Measurements from ENCODE around the gene UROS. TPM values are rescaled to one million over a fixed set of nuclear protein-coding genes. Genes with fewer than 3 reads are reported as not detected.

UROS gene
- total and polyA plus RNA-seq, 2 of the 4 experiments (the other 2 are of a cell fraction), result 48.7 to 56.5 TPM

GRCh38 chr10:125827133-125827532, 4.1 kb upstream of the UROS start:
- no peak overlapping the region for H2BK5ac ChIP-seq (ENCODE audit: low read depth, low read length, poor library complexity, severe bottlenecking)
- dilution Hi-C loops (cut with HindIII; ENCODE audit: low sequenced_read_pairs, unreplicated experiment), result no loop called here
- peaks cover 24% of the 10 kb centered on the region for H3K36me3 ChIP-seq (ENCODE audit: control insufficient read depth, insufficient read depth, low read length)

More at GRCh38 chr10:125827133-125827532, 4.1 kb upstream of the UROS start:
- Histone ChIP-seq H3K23ac (ENCODE audit: low read depth, low read length) (no peak overlapping the region), H2BK120ac (ENCODE audit: low read depth, low read length) (no peak overlapping the region), H4K20me1 (ENCODE audit: insufficient read depth, low read length) (peaks cover 13% of the 10 kb centered on the region; the same call in 1 of the 2 replicates), H3K18ac (ENCODE audit: low read depth, low read length) (no peak overlapping the region), H4K91ac (ENCODE audit: insufficient read depth, low read depth, low read length) (no peak overlapping the region), H3K4me2 (ENCODE audit: low read depth, low read length) (no peak overlapping the region), H3K4ac (ENCODE audit: low read depth, low read length) (no peak overlapping the region), H2AFZ (replicated peaks; ENCODE audit: low read length, poor library complexity) (no peak overlapping the region), H2BK15ac (ENCODE audit: low read depth, low read length) (no peak overlapping the region), H2BK20ac (ENCODE audit: low read depth, low read length) (no peak overlapping the region), H2AK5ac (ENCODE audit: low read depth, low read length) (no peak overlapping the region), H3K79me1 (ENCODE audit: low read depth in 1 of 2, low read length in 2 of 2) (peaks cover 23 to 38% of the 10 kb centered on the region in 2 experiments), H3K9me3 (ENCODE audit: control insufficient read depth, insufficient read depth, low read length) (no peaks in the 10 kb centered on the region), H3K9me1 (ENCODE audit: insufficient read depth, low read length) (no peaks in the 10 kb centered on the region), H3K14ac (replicated peaks; ENCODE audit: low read depth, low read length) (no peak overlapping the region), H3K27ac (ENCODE audit: insufficient read depth, low read length) (no peak overlapping the region), H2AK9ac (replicated peaks; ENCODE audit: low read depth, low read length, poor library complexity) (no peak overlapping the region), H3K27me3 (ENCODE audit: control insufficient read depth, insufficient read depth, low read length) (no peaks in the 10 kb centered on the region), H3K56ac (ENCODE audit: extremely low read depth, insufficient read depth, low read length) (no peak overlapping the region), H3K9ac (ENCODE audit: low read depth, low read length) (no peak overlapping the region), H3K4me1 (ENCODE audit: control insufficient read depth, insufficient read depth, low read length) (peaks cover 3% of the 10 kb centered on the region; the same call in 1 of the 2 replicates), H4K8ac (ENCODE audit: low read depth in 2 of 2, low read length in 2 of 2) (no peak overlapping the region), H3K4me3 (ENCODE audit: insufficient read depth, low read depth, low read length) (no peak overlapping the region), H4K5ac (ENCODE audit: low read depth, low read length) (no peak overlapping the region)
- BruUV-seq (replicated peaks), result no TSS peak
- DNase-seq (no peak), ATAC-seq (ENCODE audit: low read depth) (no peak)
- in situ Hi-C loops (cut with MboI; ENCODE audit: low sequenced_read_pairs) (no loop called here), intact Hi-C loops (cut with micrococcal nuclease) (no loop called here)
- 86 to 100% methylated on average over 1 to 2 of the region's 2 CpGs for WGBS, 2 experiments (ENCODE audit: extremely low coverage in 2 of 2, insufficient read length in 1 of 2)
- TF ChIP-seq BHLHE40 (IDR thresholded peaks at IDR 0.05; ENCODE audit: low read depth, low read length) (no peak), RFX5 (IDR thresholded peaks at IDR 0.05; ENCODE audit: low read depth, low read length) (no peak), NFE2L2 (IDR thresholded peaks at IDR 0.05; ENCODE audit: low read depth, low read length) (no peak), MAFK (IDR thresholded peaks at IDR 0.05; ENCODE audit: low read depth, low read length) (no peak), CHD1 (IDR thresholded peaks at IDR 0.05; ENCODE audit: low read depth, low read length) (no peak), USF2 (IDR thresholded peaks at IDR 0.05; ENCODE audit: low read depth, low read length) (no peak), POLR2A (IDR thresholded peaks at IDR 0.05; ENCODE audit: low read depth, low read length) (no peak), MXI1 (IDR thresholded peaks at IDR 0.05; ENCODE audit: borderline replicate concordance, low read depth, low read length) (no peak), RAD21 (IDR thresholded peaks at IDR 0.05; ENCODE audit: low read length) (no peak), CEBPB (IDR thresholded peaks at IDR 0.05; ENCODE audit: low read depth, low read length) (no peak), SMC3 (IDR thresholded peaks at IDR 0.05; ENCODE audit: low read depth, low read length) (no peak), FOS (IDR thresholded peaks at IDR 0.05; ENCODE audit: low read depth, low read length) (no peak), RCOR1 (IDR thresholded peaks at IDR 0.05; ENCODE audit: insufficient replicate concordance, low read length) (no peak), CTCF (conservative IDR thresholded peaks at IDR 0.05; ENCODE audit: low read depth, low read length) (no peak), MAZ (IDR thresholded peaks at IDR 0.05; ENCODE audit: borderline replicate concordance, low read depth, low read length) (no peak)
- TF ChIP-seq, protein P1, sequence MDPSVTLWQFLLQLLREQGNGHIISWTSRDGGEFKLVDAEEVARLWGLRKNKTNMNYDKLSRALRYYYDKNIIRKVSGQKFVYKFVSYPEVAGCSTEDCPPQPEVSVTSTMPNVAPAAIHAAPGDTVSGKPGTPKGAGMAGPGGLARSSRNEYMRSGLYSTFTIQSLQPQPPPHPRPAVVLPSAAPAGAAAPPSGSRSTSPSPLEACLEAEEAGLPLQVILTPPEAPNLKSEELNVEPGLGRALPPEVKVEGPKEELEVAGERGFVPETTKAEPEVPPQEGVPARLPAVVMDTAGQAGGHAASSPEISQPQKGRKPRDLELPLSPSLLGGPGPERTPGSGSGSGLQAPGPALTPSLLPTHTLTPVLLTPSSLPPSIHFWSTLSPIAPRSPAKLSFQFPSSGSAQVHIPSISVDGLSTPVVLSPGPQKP (IDR thresholded peaks at IDR 0.05; ENCODE audit: borderline replicate concordance, low read depth, low read length), result no peak
- CTCF ChIA-PET, result no interaction called here
- POLR2A ChIA-PET (ENCODE audit: unreplicated experiment), result no interaction called here

All from IMR-90 (cell line).